ENCODE data around the gene DHCR24. TPM values are rescaled to one million over a fixed set of nuclear protein-coding genes. Genes with fewer than 3 reads are reported as not detected.

The DHCR24 gene
- 130 TPM in 2 replicates for total RNA-seq

GRCh38 chr1:54886724-54887664 lies at the start of gene DHCR24:
DHCR24 (minus strand) TSS chr1:54887195; CDS start chr1:54887119, 76 bp downstream.

GRCh38 chr1:54800899-54801759 lies 85.9 kb downstream of the DHCR24 start, which contains the start of gene TTC22:
TTC22 (minus strand) TSS chr1:54801323; CDS start chr1:54801163, 160 bp downstream.

Other genes with a start within 250 kb of the DHCR24 start
- 0.14 and 0.92 TPM in 2 replicates for gene MROH7, start 245.4 kb downstream of the DHCR24 start, total RNA-seq
- gene TTC4, start 171.3 kb downstream of the DHCR24 start, total RNA-seq: 14.2 and 18.3 TPM in 2 replicates
- 3.3 and 4.6 TPM in 2 replicates for gene PARS2, start 122.7 kb downstream of the DHCR24 start, total RNA-seq
- not detected in 2 replicates for gene TTC22, start 85.9 kb downstream of the DHCR24 start, total RNA-seq
- gene TMEM61, start 93.4 kb upstream of the DHCR24 start, total RNA-seq: not detected in 2 replicates
- gene BSND, start 111.7 kb upstream of the DHCR24 start, total RNA-seq: not detected in 2 replicates
- 13.7 and 14.6 TPM in 2 replicates for gene PCSK9, start 152.4 kb upstream of the DHCR24 start, total RNA-seq

Data from smooth muscle cell of bladder (primary cell).